ENCODE results near the gene SYNGR3. TPM values are rescaled to one million over a fixed set of nuclear protein-coding genes. Genes with fewer than 3 reads are reported as not detected.

The SYNGR3 gene
- total RNA-seq, 1 experiment from 2014 or later = 11.9 TPM

GRCh38 chr16:2001035-2001434 lies 11.3 kb downstream of the SYNGR3 start:
- Histone ChIP-seq H2BK20ac (ENCODE audit: low read depth, low read length, poor library complexity, severe bottlenecking) (no peak overlapping the region), H3K23me2 (ENCODE audit: insufficient read length, low read depth, low read length, poor library complexity, severe bottlenecking) (no peaks in the 10 kb centered on the region), H3K79me1 (ENCODE audit: insufficient read depth, low read depth, low read length, poor library complexity, severe bottlenecking) (peaks cover 7% of the 10 kb centered on the region), H3K56ac (ENCODE audit: insufficient read length, low read depth, low read length) (no peak overlapping the region), H3K4me1 (ENCODE audit: insufficient read depth, low read length) (no peaks in the 10 kb centered on the region), H2AK5ac (ENCODE audit: insufficient read length, low read length) (no peak overlapping the region), H3K9ac (ENCODE audit: extremely low read depth, insufficient read length, low read length) (no peak overlapping the region), H3K4ac (ENCODE audit: low read depth, low read length) (no peak overlapping the region), H4K91ac (ENCODE audit: insufficient read length, low read depth, low read length) (no peak overlapping the region), H3K23ac (ENCODE audit: insufficient read length, low read depth, low read length) (no peak overlapping the region), H3K18ac (ENCODE audit: insufficient read length, low read depth, low read length) (no peak overlapping the region), H3K4me2 (ENCODE audit: insufficient read depth, insufficient read length, low read length) (no peak overlapping the region), H3K14ac (ENCODE audit: insufficient read depth, low read length) (no peak overlapping the region), H4K8ac (replicated peaks; ENCODE audit: insufficient read length, low read depth, low read length) (no peak overlapping the region), H3K9me3 (ENCODE audit: control insufficient read depth, low read depth, low read length) (no peaks in the 10 kb centered on the region), H3K27me3 (ENCODE audit: insufficient read depth, low read length) (no peaks in the 10 kb centered on the region), H3T11ph (ENCODE audit: low read length) (no peak overlapping the region), H2BK120ac (ENCODE audit: low read depth, low read length, poor library complexity, severe bottlenecking) (no peak overlapping the region), H4K20me1 (ENCODE audit: control insufficient read depth, insufficient read depth, insufficient read length) (no peaks in the 10 kb centered on the region), H3K27ac (ENCODE audit: insufficient read length, low read depth, low read length) (no peak overlapping the region), H3K79me2 (ENCODE audit: insufficient read depth, low read length) (peaks cover 1% of the 10 kb centered on the region; the same call in 1 of the 2 replicates), H2AFZ (ENCODE audit: low read length) (no peak overlapping the region), H2BK5ac (ENCODE audit: insufficient read length, low read length) (no peak overlapping the region), H2BK15ac (ENCODE audit: low read depth, low read length) (no peak overlapping the region), H4K5ac (ENCODE audit: insufficient read length, low read depth, low read length) (no peak overlapping the region), H2BK12ac (ENCODE audit: insufficient read length, low read depth, low read length) (no peak overlapping the region)
- Mint-ChIP-seq H3K27me3 (ENCODE audit: low read depth) (no peaks in the 10 kb centered on the region), H3K9me3 (no peaks in the 10 kb centered on the region), H3K27ac (no peak overlapping the region; a peak in 1 of 7 replicates), H3K4me1 (peaks cover 5 to 12% of the 10 kb centered on the region in 2 experiments), H3K4me3 (no peak overlapping the region; a peak in 1 of 5 replicates), H3K36me3 (ENCODE audit: insufficient read depth in 1 of 3, low read depth in 3 of 3) (peaks cover 18 to 48% (median 48%) of the 10 kb centered on the region in 3 experiments)
- no peak for DNase-seq
- no peak for TF ChIP-seq CTCF (conservative IDR thresholded peaks at IDR 0.05)
- no CpG with 5 or more reads among the region's 19 CpGs for WGBS (ENCODE audit: extremely low coverage, insufficient read length, low lambda C conversion rate)
